Neural progenitor cell (in vitro differentiated cells): ENCODE results near the gene ALDH3A1. TPM values are rescaled to one million over a fixed set of nuclear protein-coding genes. Genes with fewer than 3 reads are reported as not detected.

Source experiments
- DNase-seq: peaks from one replicate; pipeline ENCODE4 v3.0.0-alpha.2; 2016; ENCODE audit warnings: low spot score
- H2AFZ ChIP-seq: fragments of 200-600 bp; sonication (generic); replicated peaks from 2 replicates; pipeline ENCODE4 v1.6.1; 2016; ENCODE audit warnings: antibody characterized with exemption
- H3F3A ChIP-seq: fragments of 200-600 bp; sonication (generic); 2 replicates; pipeline ENCODE4 v1.6.1; 2016; ENCODE audit warnings: antibody characterized with exemption, low read depth
- H3K27ac ChIP-seq: fragments of 200-600 bp; sonication (generic); 2 replicates; pipeline ENCODE4 v1.5.1; 2016; ENCODE audit warnings: mild to moderate bottlenecking
- H3K27me3 ChIP-seq: fragments of 200-600 bp; sonication (generic); 2 replicates; pipeline ENCODE4 v1.6.1; 2016; ENCODE audit warnings: mild to moderate bottlenecking, moderate library complexity
- H3K36me3 ChIP-seq: fragments of 200-600 bp; sonication (generic); 2 replicates; pipeline ENCODE4 v1.5.1; 2016
- H3K4me1 ChIP-seq: fragments of 200-600 bp; sonication (generic); 2 replicates; pipeline ENCODE4 v1.6.1; 2016; ENCODE audit warnings: mixed run types
- H3K4me2 ChIP-seq: fragments of 200-600 bp; sonication (generic); 2 replicates; pipeline ENCODE4 v1.6.1; 2016
- H3K4me3 ChIP-seq: fragments of 200-600 bp; sonication (generic); 2 replicates; pipeline ENCODE4 v1.5.1; 2016
- H3K79me2 ChIP-seq: fragments of 200-600 bp; sonication (generic); 2 replicates; pipeline ENCODE4 v1.6.1; 2016; ENCODE audit warnings: low read depth
- H3K9ac ChIP-seq: fragments of 200-600 bp; sonication (generic); 2 replicates; pipeline ENCODE4 v1.6.1; 2016
- H3K9me3 ChIP-seq: fragments of 200-600 bp; sonication (generic); 2 replicates; pipeline ENCODE4 v1.5.1; 2016; ENCODE audit warnings: low read depth
- H4K20me1 ChIP-seq: fragments of 200-600 bp; sonication (generic); 2 replicates; pipeline ENCODE4 v1.6.1; 2016; ENCODE audit warnings: low read depth
- H3K27ac Mint-ChIP-seq: 3 replicates; pipeline ENCODE4 v1.8.0; 2021; ENCODE audit warnings: mixed read lengths
- H3K27me3 Mint-ChIP-seq: 2 replicates; pipeline ENCODE4 v1.8.0; 2022; ENCODE audit warnings: low read depth, mild to moderate bottlenecking, inconsistent platforms, moderate library complexity, mixed read lengths; ENCODE audit not compliant: insufficient read depth
- H3K36me3 Mint-ChIP-seq: 3 replicates; pipeline ENCODE4 v1.8.0; 2021; ENCODE audit warnings: mixed read lengths
- H3K4me1 Mint-ChIP-seq: 3 replicates; pipeline ENCODE4 v1.8.0; 2021; ENCODE audit warnings: mixed read lengths
- H3K4me3 Mint-ChIP-seq: 3 replicates; pipeline ENCODE4 v1.8.0; 2021; ENCODE audit warnings: mild to moderate bottlenecking, moderate library complexity, mixed read lengths
- H3K9me3 Mint-ChIP-seq: 3 replicates; pipeline ENCODE4 v1.8.0; 2020; ENCODE audit warnings: mixed read lengths
- EZH2 ChIP-seq: fragments of 200-600 bp; sonication (generic); IDR thresholded peaks from 2 replicates; pipeline ENCODE4 v1.6.1; 2017; ENCODE audit warnings: antibody characterized with exemption, mild to moderate bottlenecking, moderate library complexity
- EZH2phosphoT487 ChIP-seq: fragments of 200-600 bp; sonication (generic); IDR thresholded peaks from 2 replicates; pipeline ENCODE4 v1.6.1; 2017; ENCODE audit warnings: antibody characterized with exemption
- total RNA-seq: library from RNA; depleted of rRNA; stranded (reverse); fragments of >200 nt; gene quantifications from 2 replicates; pipeline ENCODE4 v1.2.3, GENCODE V29; 2015; ENCODE audit warnings: low replicate concordance
- TF ChIP-seq, protein P1 (sequence below): fragments of 200-600 bp; sonication (generic); IDR thresholded peaks from 2 replicates; pipeline ENCODE4 v1.5.1; 2017; ENCODE audit warnings: antibody characterized with exemption, mild to moderate bottlenecking

ALDH3A1 gene
- total RNA-seq, 1 donor from 2014 or later: not detected

DNA sequence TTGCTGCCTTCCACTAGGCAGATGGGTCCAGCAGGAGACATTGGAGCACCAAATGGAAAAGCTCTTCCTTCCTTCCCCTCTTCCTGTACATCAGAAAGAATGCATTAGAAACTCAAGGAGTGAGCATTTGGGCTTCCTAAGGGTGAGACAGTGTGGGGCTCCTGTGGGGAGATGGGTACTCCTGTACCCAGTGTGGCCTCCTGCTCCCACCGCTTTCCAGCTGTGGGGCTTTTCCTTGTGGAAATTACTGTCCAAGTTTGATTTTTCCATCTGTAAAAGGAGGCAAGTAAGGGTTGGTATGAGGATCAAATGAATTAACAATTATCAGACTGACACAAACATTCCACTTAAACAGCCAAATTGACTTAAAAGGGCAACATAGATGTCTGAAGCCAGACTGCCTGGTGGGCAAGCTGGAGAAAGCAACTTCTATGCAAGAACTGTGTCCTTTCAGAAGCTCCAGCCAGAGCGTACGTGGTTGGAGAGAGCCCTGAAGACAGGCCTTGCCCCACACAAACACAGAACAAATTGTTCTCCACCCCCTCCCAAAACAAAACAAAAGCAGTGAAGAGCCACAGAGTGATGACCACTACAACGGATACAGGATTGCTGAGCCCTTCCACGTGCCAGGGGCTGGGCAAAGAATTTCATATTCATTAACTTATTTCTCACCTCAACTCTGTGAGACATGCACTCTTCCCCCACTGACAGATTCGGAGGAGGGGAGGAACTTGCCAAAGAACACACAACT is 23.1 kb upstream of the ALDH3A1 start:
- Histone ChIP-seq H2AFZ (no peak overlapping the region), H4K20me1 (no peaks in the 10 kb centered on the region), H3K4me3 (no peak overlapping the region), H3K9ac (no peak overlapping the region), H3K9me3 (no peaks in the 10 kb centered on the region), H3F3A (no peaks in the 10 kb centered on the region), H3K4me1 (no peaks in the 10 kb centered on the region), H3K27ac (no peak overlapping the region), H3K27me3 (no peaks in the 10 kb centered on the region), H3K36me3 (no peaks in the 10 kb centered on the region), H3K4me2 (no peak overlapping the region), H3K79me2 (no peaks in the 10 kb centered on the region)
- Mint-ChIP-seq H3K4me1 (no peaks in the 10 kb centered on the region), H3K9me3 (no peaks in the 10 kb centered on the region), H3K27ac (no peak overlapping the region), H3K27me3 (peaks cover 4% of the 10 kb centered on the region), H3K36me3 (peaks cover 11% of the 10 kb centered on the region), H3K4me3 (no peak overlapping the region)
- no peak for DNase-seq
- TF ChIP-seq EZH2phosphoT487 (no peak), EZH2 (no peak)
- TF ChIP-seq, protein P1, sequence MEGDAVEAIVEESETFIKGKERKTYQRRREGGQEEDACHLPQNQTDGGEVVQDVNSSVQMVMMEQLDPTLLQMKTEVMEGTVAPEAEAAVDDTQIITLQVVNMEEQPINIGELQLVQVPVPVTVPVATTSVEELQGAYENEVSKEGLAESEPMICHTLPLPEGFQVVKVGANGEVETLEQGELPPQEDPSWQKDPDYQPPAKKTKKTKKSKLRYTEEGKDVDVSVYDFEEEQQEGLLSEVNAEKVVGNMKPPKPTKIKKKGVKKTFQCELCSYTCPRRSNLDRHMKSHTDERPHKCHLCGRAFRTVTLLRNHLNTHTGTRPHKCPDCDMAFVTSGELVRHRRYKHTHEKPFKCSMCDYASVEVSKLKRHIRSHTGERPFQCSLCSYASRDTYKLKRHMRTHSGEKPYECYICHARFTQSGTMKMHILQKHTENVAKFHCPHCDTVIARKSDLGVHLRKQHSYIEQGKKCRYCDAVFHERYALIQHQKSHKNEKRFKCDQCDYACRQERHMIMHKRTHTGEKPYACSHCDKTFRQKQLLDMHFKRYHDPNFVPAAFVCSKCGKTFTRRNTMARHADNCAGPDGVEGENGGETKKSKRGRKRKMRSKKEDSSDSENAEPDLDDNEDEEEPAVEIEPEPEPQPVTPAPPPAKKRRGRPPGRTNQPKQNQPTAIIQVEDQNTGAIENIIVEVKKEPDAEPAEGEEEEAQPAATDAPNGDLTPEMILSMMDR: no peak

DNA sequence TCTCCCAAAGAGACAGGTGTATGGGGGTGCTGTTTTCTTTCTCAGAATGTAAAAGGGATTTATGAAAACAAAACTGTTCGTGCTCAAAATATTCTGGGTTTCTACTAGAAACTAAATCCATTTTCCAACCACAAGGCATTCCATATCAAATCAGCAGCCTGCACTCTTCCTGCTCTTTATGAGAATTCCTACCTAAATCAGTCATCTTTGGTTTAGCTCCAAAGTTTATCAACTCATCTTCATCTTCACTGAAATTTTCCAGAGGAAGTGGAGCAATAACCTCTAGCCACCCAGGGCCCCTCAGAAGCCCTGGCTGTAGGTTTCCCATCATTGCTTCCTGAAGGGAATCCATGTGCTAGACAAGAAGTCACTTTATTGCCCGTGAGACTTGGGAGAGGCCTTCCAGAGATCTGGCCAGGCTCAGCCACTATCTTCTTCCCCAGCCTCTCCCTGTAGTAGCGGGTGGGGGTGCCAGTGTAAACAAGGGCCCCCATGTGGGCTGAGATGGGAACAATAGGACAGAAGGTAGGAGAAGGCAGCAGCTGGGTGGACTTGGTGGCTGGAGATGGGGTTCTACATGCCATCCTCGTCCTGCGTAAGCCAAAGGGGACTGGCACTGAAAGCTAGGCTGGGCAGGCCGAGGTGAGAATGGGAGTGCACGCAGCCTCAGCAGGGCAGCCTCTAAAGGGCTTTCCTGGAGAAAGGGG is 22.0 kb upstream of the ALDH3A1 start:
- no peak for DNase-seq
- H3K4me2 ChIP-seq: no peak overlapping the region
- no peak overlapping the region for H3K4me3 Mint-ChIP-seq
- H3F3A ChIP-seq: no peaks in the 10 kb centered on the region
- peaks cover 7% of the 10 kb centered on the region for H3K36me3 Mint-ChIP-seq
- H3K4me1 ChIP-seq: no peaks in the 10 kb centered on the region
- H3K9me3 Mint-ChIP-seq: no peaks in the 10 kb centered on the region
- H3K27me3 Mint-ChIP-seq: peaks cover 4% of the 10 kb centered on the region
- no peak overlapping the region for H3K9ac ChIP-seq
- H3K79me2 ChIP-seq: no peaks in the 10 kb centered on the region
- H3K36me3 ChIP-seq: no peaks in the 10 kb centered on the region
- H3K27ac Mint-ChIP-seq: no peak overlapping the region
- H2AFZ ChIP-seq: no peak overlapping the region
- H3K9me3 ChIP-seq: no peaks in the 10 kb centered on the region
- H3K27ac ChIP-seq: no peak overlapping the region
- no peak overlapping the region for H3K4me3 ChIP-seq
- TF ChIP-seq EZH2phosphoT487 (no peak), EZH2 (no peak)
- TF ChIP-seq, protein P1: no peak
- H3K27me3 ChIP-seq: no peaks in the 10 kb centered on the region
- no peaks in the 10 kb centered on the region for H3K4me1 Mint-ChIP-seq
- H4K20me1 ChIP-seq: no peaks in the 10 kb centered on the region

- H3K4me1 ChIP-seq: no peaks in the 10 kb centered on the region
- no peak overlapping the region for H3K4me3 Mint-ChIP-seq
- no peaks in the 10 kb centered on the region for H3K4me1 Mint-ChIP-seq
Measured at GRCh38 chr17:19768046-19768782, 20.1 kb upstream of the ALDH3A1 start.

More at GRCh38 chr17:19768046-19768782, 20.1 kb upstream of the ALDH3A1 start:
- no peak overlapping the region for H3K4me3 ChIP-seq
- Mint-ChIP-seq H3K9me3 (no peaks in the 10 kb centered on the region), H3K27me3 (peaks cover 2% of the 10 kb centered on the region), H3K36me3 (peaks cover 1% of the 10 kb centered on the region), H3K27ac (no peak overlapping the region)
- H3K36me3 ChIP-seq: no peaks in the 10 kb centered on the region
- H3K9me3 ChIP-seq: no peaks in the 10 kb centered on the region
- H3K9ac ChIP-seq: no peak overlapping the region
- DNase-seq: no peak
- no peaks in the 10 kb centered on the region for H3K27me3 ChIP-seq
- no peak overlapping the region for H2AFZ ChIP-seq
- no peaks in the 10 kb centered on the region for H3K79me2 ChIP-seq
- no peak overlapping the region for H3K4me2 ChIP-seq
- H3K27ac ChIP-seq: no peak overlapping the region
- no peak for TF ChIP-seq EZH2phosphoT487
- no peaks in the 10 kb centered on the region for H4K20me1 ChIP-seq
- no peaks in the 10 kb centered on the region for H3F3A ChIP-seq
